ENCODE data around the gene HSPA4L.

DNA sequence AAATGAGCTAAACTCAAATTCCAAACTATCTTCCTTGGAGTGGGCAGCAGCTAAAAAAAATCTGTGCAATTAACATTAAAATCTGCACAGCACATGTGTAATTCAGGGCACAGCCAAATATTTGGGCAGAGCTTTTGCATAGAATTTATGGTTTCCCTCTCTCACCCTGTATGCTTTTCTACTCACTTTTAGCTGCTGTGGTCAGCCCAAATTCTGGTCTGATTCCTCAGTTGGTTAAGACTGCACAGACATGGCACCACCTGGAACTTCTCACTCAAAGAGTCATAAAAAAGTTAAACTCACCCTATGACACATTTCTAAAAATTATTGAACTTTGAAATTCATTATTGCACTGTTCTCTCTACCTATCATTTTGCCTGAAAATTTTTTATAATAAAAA is 93.7 kb downstream of the HSPA4L start:
- TF ChIP-seq, protein P1, sequence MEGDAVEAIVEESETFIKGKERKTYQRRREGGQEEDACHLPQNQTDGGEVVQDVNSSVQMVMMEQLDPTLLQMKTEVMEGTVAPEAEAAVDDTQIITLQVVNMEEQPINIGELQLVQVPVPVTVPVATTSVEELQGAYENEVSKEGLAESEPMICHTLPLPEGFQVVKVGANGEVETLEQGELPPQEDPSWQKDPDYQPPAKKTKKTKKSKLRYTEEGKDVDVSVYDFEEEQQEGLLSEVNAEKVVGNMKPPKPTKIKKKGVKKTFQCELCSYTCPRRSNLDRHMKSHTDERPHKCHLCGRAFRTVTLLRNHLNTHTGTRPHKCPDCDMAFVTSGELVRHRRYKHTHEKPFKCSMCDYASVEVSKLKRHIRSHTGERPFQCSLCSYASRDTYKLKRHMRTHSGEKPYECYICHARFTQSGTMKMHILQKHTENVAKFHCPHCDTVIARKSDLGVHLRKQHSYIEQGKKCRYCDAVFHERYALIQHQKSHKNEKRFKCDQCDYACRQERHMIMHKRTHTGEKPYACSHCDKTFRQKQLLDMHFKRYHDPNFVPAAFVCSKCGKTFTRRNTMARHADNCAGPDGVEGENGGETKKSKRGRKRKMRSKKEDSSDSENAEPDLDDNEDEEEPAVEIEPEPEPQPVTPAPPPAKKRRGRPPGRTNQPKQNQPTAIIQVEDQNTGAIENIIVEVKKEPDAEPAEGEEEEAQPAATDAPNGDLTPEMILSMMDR (IDR thresholded peaks at IDR 0.05; ENCODE audit: low read depth, low read length): no peak
- no peak for TF ChIP-seq EZH2phosphoT487 (IDR thresholded peaks at IDR 0.05; ENCODE audit: low read depth)

Measured in OCI-LY3 (cell line).